Breast epithelium (tissue), 3 donors: ENCODE data around the gene CBX8.

Source experiments
- POLR2A ChIP-seq: fragments of 450-650 bp; IDR thresholded peaks from one replicate; pipeline ENCODE4 v1.6.1; 2016; ENCODE audit warnings: antibody characterized with exemption, mild to moderate bottlenecking, moderate library complexity
- TF ChIP-seq, protein P1 (sequence below), 3 donors: fragments of 450-650 bp; IDR thresholded peaks; one replicate each; pipeline ENCODE4 v1.5.1; 2016 to 2017; ENCODE audit warnings: antibody characterized with exemption in 3 of 3, mild to moderate bottlenecking in 3 of 3, moderate library complexity in 3 of 3

- TF ChIP-seq, protein P1, sequence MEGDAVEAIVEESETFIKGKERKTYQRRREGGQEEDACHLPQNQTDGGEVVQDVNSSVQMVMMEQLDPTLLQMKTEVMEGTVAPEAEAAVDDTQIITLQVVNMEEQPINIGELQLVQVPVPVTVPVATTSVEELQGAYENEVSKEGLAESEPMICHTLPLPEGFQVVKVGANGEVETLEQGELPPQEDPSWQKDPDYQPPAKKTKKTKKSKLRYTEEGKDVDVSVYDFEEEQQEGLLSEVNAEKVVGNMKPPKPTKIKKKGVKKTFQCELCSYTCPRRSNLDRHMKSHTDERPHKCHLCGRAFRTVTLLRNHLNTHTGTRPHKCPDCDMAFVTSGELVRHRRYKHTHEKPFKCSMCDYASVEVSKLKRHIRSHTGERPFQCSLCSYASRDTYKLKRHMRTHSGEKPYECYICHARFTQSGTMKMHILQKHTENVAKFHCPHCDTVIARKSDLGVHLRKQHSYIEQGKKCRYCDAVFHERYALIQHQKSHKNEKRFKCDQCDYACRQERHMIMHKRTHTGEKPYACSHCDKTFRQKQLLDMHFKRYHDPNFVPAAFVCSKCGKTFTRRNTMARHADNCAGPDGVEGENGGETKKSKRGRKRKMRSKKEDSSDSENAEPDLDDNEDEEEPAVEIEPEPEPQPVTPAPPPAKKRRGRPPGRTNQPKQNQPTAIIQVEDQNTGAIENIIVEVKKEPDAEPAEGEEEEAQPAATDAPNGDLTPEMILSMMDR (IDR thresholded peaks at IDR 0.05): no peak
- TF ChIP-seq POLR2A: no peak
Observed at GRCh38 chr17:79802736-79803420, 6.0 kb upstream of the CBX8 start.
